ENCODE measurements around the gene LRP1.
A peak's percentile ranks its signal among the peaks of the same experiment; 100 is the strongest.
"Not testable (repeated sequence)": the region's sequence is repeated elsewhere in the genome, so short reads cannot be mapped to it uniquely, and the experiment has no call there.

LRP1 gene

GRCh38 chr12:57111031-57111734 is 17.1 kb upstream of the LRP1 start, which contains the start of gene STAT6:
Gene STAT6 (minus strand): TSS chr12:57111362. CDS start chr12:57108278, 3,084 bp downstream.
- DNase-seq (ENCODE audit: low read depth in 2 of 2): peak in 1 of 2 donors; percentile 61

DNA sequence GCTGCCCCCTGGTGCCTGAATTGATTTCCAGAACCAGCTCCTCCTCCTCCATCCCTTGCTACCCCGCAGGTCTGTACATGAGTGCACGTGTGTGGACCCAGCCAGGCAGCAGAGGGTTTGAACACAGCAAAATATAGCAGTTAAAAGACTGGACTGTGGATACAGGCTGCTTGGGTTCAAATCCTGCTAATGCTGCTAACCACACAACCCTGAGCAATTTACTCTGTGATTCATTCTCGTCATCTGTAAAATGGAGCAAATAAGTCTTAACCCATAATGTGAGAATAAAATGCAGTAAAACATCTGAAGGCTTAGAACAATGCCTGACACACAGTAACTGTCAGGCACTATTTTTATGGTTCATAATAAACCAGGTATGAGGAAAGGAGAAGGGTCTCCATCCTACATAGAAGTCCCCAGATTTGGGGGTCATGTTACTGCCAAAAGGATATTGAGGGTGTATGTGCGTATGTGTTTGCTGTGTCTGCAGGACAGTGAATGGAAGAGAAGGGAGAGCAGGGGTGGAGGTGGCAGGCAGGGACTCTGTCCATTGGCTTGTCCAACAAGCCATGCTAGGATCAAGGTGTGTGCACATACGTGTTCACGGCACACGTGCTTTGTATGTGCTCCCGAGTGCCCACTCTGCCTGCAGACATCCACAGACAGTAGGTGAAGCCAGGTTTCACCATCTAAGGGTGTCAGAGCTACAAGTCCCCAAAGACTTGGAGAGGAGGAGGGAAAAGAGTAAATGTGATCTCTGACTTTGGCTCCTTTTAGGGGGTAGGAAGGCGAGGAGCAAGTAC is 15.6 kb upstream of the LRP1 start:
- no peak for DNase-seq (ENCODE audit: low read depth in 2 of 2)

DNA sequence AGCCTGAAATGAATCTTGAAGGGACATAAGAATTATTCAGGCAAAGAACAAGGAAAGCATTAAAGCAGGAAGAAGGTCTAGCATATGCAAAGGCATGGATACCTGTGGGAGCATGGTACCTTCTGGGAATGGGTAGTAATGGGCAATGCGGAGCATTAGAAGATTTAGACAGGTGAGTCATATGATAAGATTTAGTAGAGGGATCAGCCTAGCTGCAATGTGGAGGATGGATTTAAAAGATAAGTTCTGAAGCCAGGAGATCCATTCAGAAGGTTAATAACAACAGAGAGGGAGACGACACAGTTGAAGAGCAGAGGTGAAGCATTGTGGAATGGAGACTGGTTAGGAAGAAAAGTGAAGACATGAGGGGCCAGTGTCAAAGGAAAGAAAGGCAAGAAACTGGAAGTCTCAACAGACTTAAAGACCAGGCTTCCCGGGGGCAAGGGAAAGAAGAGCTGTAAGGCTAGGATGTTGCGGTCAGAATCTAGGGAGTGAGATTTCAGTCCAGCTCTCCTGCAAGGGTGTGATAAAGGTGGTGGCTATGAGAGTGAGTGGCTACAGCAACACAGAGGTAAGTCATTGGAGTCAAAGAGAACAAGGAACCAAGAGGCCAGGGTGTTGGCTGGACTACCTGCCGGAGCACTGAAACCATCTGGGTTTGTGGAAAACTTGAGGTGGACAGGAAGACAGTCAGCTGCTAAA is 11.6 kb upstream of the LRP1 start:
- DNase-seq (ENCODE audit: low read depth in 2 of 2): no peak

- DNase-seq (ENCODE audit: low read depth in 2 of 2): no peak
These were observed 9.5 kb upstream of the LRP1 start for GRCh38 chr12:57118711-57119271.

- no peak for DNase-seq (ENCODE audit: low read depth in 2 of 2)
These were observed 8.8 kb upstream of the LRP1 start for GRCh38 chr12:57119294-57120085.

- DNase-seq (ENCODE audit: low read depth in 2 of 2): not testable (repeated sequence)
These were observed 7.6 kb upstream of the LRP1 start for GRCh38 chr12:57120718-57121117.

DNA sequence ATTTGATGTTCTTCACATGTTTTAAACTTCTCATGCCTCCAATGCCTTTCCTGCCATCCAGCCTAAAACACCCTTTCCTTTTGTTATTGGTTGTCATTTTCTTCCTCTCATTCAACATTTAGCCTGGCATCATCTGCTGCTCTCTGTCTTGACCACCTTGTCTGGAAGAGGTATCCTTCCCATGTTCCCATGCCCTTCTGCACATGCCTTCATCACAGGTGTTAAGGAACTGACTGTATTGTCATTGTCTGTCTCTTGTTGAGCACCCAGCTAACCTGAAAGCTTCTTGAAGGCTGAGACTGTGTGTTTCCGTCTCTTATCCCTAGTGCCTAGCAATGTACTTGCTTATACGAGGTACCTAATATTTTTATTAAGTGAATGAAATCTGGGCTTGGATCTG is 4.5 kb upstream of the LRP1 start:
- no peak for DNase-seq (ENCODE audit: low read depth in 2 of 2)

- DNase-seq (ENCODE audit: low read depth in 2 of 2): peak; percentile 45 to 58
These were observed 3.9 kb upstream of the LRP1 start for GRCh38 chr12:57124261-57124877.

DNA sequence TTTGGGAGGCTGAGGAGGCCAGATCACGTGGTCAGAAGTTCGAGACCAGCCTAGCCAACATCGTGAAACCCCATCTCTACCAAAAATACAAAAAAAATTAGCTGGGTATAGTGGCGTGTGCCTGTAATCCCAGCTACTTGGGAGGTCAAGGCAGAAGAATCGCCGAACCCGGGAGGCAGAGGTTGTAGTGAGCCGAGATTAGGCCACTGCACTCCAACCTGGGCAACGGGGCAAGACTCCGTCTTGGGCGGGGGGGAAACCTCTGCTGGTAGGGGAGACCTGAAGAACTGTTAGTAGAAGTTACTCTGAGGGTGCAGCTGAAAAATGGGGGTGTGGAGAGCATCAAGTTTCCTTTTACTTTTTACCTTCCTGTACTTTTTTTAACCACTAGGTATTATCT is 2.2 kb upstream of the LRP1 start:
- DNase-seq (ENCODE audit: low read depth in 2 of 2): no peak

- no peak for DNase-seq (ENCODE audit: low read depth in 2 of 2)
These were observed 1.7 kb upstream of the LRP1 start for GRCh38 chr12:57126561-57126960.

DNA sequence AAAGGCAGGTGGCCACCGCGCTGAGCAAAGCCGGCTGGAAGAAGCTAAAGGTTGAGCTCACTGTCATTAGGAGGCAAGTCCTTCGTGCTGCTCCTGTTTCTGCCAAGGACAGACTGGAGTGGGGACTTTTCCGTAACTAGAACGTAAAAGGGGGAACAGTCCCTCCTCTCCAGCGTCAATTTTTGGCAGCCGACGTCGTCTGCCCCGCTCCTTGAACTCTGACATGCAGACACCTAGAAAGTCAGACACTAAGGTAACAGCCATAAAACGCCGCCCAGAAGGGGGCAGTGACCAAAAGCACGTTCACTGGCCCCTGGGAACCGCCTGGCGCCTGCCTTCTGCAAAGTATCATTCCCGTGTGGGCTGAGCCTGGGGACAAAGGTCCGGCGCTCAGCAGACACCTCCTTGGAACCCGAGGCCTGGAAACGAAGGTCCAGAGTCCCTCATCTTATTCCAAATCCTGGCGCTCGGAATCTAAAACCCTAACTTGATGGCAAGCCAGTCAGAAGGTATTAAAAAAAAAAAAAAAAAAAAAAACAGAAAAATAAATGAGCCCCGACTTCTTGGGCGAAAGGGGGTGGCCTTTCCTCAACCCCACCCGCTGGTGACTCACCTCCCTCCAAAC is 1.1 kb upstream of the LRP1 start:
- peak; percentile 35 to 50 for DNase-seq (ENCODE audit: low read depth in 2 of 2)

GRCh38 chr12:57128519-57129247 is 400 bp downstream of the LRP1 start:
- no peak for DNase-seq (ENCODE audit: low read depth in 2 of 2)

DNA sequence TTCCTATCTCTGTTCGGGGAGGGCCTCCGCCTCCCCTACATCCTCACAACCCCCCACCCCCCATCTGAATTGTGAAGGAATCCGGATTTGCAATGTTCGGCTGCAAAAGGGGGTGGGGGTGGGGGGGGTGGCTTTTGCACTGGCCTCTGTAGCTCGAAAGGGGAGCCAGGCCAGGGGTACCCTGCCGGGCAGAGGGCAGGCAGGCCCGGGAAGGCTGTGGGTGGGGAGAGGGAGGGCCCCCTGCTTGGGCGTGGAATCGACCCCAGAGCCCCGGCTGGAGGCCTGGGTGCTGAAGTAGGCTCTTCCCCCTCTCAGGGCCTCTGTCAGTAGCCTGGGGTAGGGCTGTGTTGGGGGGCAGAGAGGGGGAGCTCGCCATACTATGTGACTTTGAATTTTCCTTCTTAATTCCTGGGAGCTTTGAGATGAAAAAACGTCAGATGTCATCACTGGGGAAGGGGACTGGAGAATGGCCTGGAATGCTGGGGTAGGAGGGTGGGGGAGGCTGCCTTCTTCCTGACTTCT is 1.1 kb downstream of the LRP1 start:
- no peak for DNase-seq (ENCODE audit: low read depth in 2 of 2)

- DNase-seq (ENCODE audit: low read depth in 2 of 2): no peak
These were observed 1.6 kb downstream of the LRP1 start for GRCh38 chr12:57129889-57130288.

GRCh38 chr12:57130941-57131340 is 2.7 kb downstream of the LRP1 start:
- DNase-seq (ENCODE audit: low read depth in 2 of 2): no peak

GRCh38 chr12:57131896-57132744 is 3.8 kb downstream of the LRP1 start:
- no peak for DNase-seq (ENCODE audit: low read depth in 2 of 2)

GRCh38 chr12:57133013-57133569 is 4.8 kb downstream of the LRP1 start:
- DNase-seq (ENCODE audit: low read depth in 2 of 2): no peak

DNA sequence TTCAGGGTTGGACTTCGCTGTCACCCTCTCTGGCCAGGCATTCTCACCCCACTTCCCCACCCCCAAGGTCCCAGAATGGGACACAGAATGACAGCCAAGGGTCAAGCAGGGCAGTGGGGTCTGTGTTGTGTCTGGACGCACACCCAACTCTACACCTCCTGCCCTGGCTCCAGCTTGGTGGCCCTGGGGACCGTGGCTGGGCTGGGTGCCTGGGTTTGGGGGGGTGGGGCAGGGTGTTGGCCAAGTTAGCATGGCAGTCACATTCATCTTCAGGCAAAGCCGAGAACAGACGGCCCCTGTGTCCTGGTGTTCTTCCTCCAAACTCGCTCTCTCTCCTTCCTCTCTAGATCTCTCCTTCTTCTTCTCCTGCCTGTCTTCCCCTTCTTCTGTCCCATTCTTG is 5.6 kb downstream of the LRP1 start:
- DNase-seq (ENCODE audit: low read depth in 2 of 2): no peak

Data from stimulated activated CD8-positive, alpha-beta memory T cell treated with anti-CD3 and anti-CD28 coated beads, Interleukin-7, amount 100 ng/mL, for 1 hour (primary cell).